Fibroblast of lung (primary cell): Measurements from ENCODE around the gene ICE1. TPM values are rescaled to one million over a fixed set of nuclear protein-coding genes. Genes with fewer than 3 reads are reported as not detected.

Experiments
- DNase-seq, 2 donors: peaks; one replicate each; pipeline versions ENCODE4 v3.0.0 to v3.0.0-alpha.2; 2010; ENCODE audit warnings: low read depth in 2 of 2
- H2AFZ ChIP-seq: 2 replicates; pipeline ENCODE4 v1.5.1; 2012; ENCODE audit warnings: low read length, control low read depth, inconsistent platforms
- H3K27ac ChIP-seq: 2 replicates; pipeline ENCODE4 v1.5.1; 2011; ENCODE audit warnings: low read length, control low read depth; ENCODE audit not compliant: insufficient read depth
- H3K27me3 ChIP-seq: 2 replicates; pipeline ENCODE4 v1.5.1; 2011; ENCODE audit warnings: mild to moderate bottlenecking, low read length; ENCODE audit not compliant: control insufficient read depth, insufficient read depth
- H3K36me3 ChIP-seq: 2 replicates; pipeline ENCODE4 v1.5.1; 2011; ENCODE audit warnings: low read length; ENCODE audit not compliant: control insufficient read depth, insufficient read depth
- H3K4me1 ChIP-seq: 2 replicates; pipeline ENCODE4 v1.5.1; 2011; ENCODE audit warnings: low read length; ENCODE audit not compliant: control insufficient read depth, insufficient read depth; ENCODE audit errors: extremely low read depth
- H3K4me2 ChIP-seq: 2 replicates; pipeline ENCODE4 v1.5.1; 2011; ENCODE audit warnings: low read length, control low read depth; ENCODE audit not compliant: insufficient read depth; ENCODE audit errors: extremely low read depth
- H3K4me3 ChIP-seq, 4 experiments: fragments of 200-600 bp in 1 of 4; sonication (generic) in 1 of 4; replicated peaks in 1 of 4; 2 replicates each; pipeline ENCODE4 v1.5.1; 2011 to 2016; ENCODE audit warnings: low read length in 4 of 4, low read depth in 3 of 4, mild to moderate bottlenecking in 3 of 4, control low read depth in 2 of 4, inconsistent platforms in 1 of 4, mixed read lengths in 1 of 4; ENCODE audit not compliant: insufficient read depth in 1 of 4; ENCODE audit errors: control extremely low read depth in 1 of 4
- H3K79me2 ChIP-seq: 2 replicates; pipeline ENCODE4 v1.5.1; 2012; ENCODE audit warnings: mild to moderate bottlenecking, low read length, inconsistent platforms; ENCODE audit not compliant: control insufficient read depth, insufficient read depth
- H3K9ac ChIP-seq: 2 replicates; pipeline ENCODE4 v1.5.1; 2011; ENCODE audit warnings: mild to moderate bottlenecking, low read length, control low read depth; ENCODE audit not compliant: insufficient read depth
- H3K9me3 ChIP-seq: 2 replicates; pipeline ENCODE4 v1.5.1; 2012; ENCODE audit warnings: low read depth, low read length; ENCODE audit not compliant: control insufficient read depth, insufficient read depth
- H4K20me1 ChIP-seq: 2 replicates; pipeline ENCODE4 v1.5.1; 2011; ENCODE audit warnings: low read length; ENCODE audit not compliant: control insufficient read depth, insufficient read depth; ENCODE audit errors: extremely low read depth
- CTCF ChIP-seq, 2 donors: IDR thresholded peaks in 1 of 2; conservative IDR thresholded peaks in 1 of 2; 1 replicate in 1 of 2; 2 replicates in 1 of 2; pipeline ENCODE4 v1.5.1; 2011 to 2012; ENCODE audit warnings: low read length in 2 of 2, control low read depth in 1 of 2, inconsistent platforms in 1 of 2, low read depth in 1 of 2, mild to moderate bottlenecking in 1 of 2
- EZH2 ChIP-seq: IDR thresholded peaks from 2 replicates; pipeline ENCODE4 v1.5.1; 2012; ENCODE audit warnings: low read length, control low read depth, mild to moderate bottlenecking; ENCODE audit errors: missing control alignments
- polyA plus RNA-seq, 2 donors: library from polyadenylated mRNA; depleted of rRNA in 1 of 2; stranded (reverse) in 1 of 2; unstranded in 1 of 2; fragments of >200 nt; gene quantifications; 2 replicates each; pipeline ENCODE4 v1.2.1, GENCODE V29; 2011 to 2012; ENCODE audit warnings: missing spikeins in 1 of 2
- total RNA-seq: library from RNA; depleted of rRNA; stranded (reverse); fragments of >200 nt; gene quantifications from 2 replicates; pipeline ENCODE4 v1.2.1, GENCODE V29; 2014

The ICE1 gene
- total and polyA plus RNA-seq, 2 donors (not counting 1 experiment from before 2014, with no cell fraction given): 17.6 to 24.4 TPM

GRCh38 chr5:5436203-5436760 lies 13.8 kb downstream of the ICE1 start:
- no peak overlapping the region for H3K9ac ChIP-seq
- no peaks in the 10 kb centered on the region for H3K4me1 ChIP-seq
- H3K79me2 ChIP-seq: peaks cover 33% of the 10 kb centered on the region
- H3K4me2 ChIP-seq: no peak overlapping the region
- DNase-seq: no peak
- H4K20me1 ChIP-seq: no peaks in the 10 kb centered on the region
- no peak overlapping the region for H2AFZ ChIP-seq
- no peak overlapping the region for H3K27ac ChIP-seq
- H3K27me3 ChIP-seq: no peaks in the 10 kb centered on the region
- peaks cover 2% of the 10 kb centered on the region for H3K36me3 ChIP-seq
- no peak overlapping the region for H3K4me3 ChIP-seq
- H3K9me3 ChIP-seq: no peaks in the 10 kb centered on the region
- TF ChIP-seq CTCF (conservative IDR thresholded peaks at IDR 0.05 in 1 of 2, IDR thresholded peaks at IDR 0.05 in 1 of 2; ENCODE audit: low read depth in 1 of 2, low read length in 2 of 2) (no peak), EZH2 (no peak)

- H3K4me1 ChIP-seq: no peaks in the 10 kb centered on the region
- H3K9ac ChIP-seq: no peak overlapping the region
- no peaks in the 10 kb centered on the region for H4K20me1 ChIP-seq
- H3K4me2 ChIP-seq: no peak overlapping the region
- no peaks in the 10 kb centered on the region for H3K27me3 ChIP-seq
- no peaks in the 10 kb centered on the region for H3K9me3 ChIP-seq
- no peak overlapping the region for H3K4me3 ChIP-seq
- TF ChIP-seq CTCF (conservative IDR thresholded peaks at IDR 0.05 in 1 of 2, IDR thresholded peaks at IDR 0.05 in 1 of 2; ENCODE audit: low read depth in 1 of 2, low read length in 2 of 2) (no peak), EZH2 (no peak)
- H2AFZ ChIP-seq: no peak overlapping the region
- H3K36me3 ChIP-seq: peaks cover 2% of the 10 kb centered on the region
- no peak for DNase-seq
- no peak overlapping the region for H3K27ac ChIP-seq
- peaks cover 25% of the 10 kb centered on the region for H3K79me2 ChIP-seq
These were observed 15.0 kb downstream of the ICE1 start for GRCh38 chr5:5437227-5438172.

DNA sequence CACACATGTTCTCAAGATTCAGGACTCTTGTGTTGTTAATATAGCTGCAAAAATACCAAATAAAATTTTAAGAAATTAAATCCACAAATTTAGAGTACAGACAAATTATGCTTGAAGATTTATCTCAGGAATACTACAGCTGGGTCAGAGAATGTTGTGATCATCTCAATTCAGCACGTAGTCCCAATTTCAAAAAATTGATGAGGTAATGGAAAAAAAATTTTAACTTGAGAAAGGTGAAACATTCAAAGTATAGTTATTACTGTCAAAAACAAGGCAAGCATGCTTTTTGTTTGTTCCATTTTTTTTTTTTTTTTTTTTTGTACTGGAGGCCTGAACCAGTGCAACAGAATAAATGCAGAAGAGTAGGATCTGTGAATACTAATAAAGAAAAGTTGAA lies 29.4 kb downstream of the ICE1 start:
- H3K4me1 ChIP-seq: no peaks in the 10 kb centered on the region
- H3K4me3 ChIP-seq: no peak overlapping the region
- H3K27ac ChIP-seq: no peak overlapping the region
- no peaks in the 10 kb centered on the region for H4K20me1 ChIP-seq
- no peak for DNase-seq
- no peak for TF ChIP-seq EZH2
- no peak for TF ChIP-seq CTCF (conservative IDR thresholded peaks at IDR 0.05 in 1 of 2, IDR thresholded peaks at IDR 0.05 in 1 of 2; ENCODE audit: low read depth in 1 of 2, low read length in 2 of 2)
- no peaks in the 10 kb centered on the region for H3K9me3 ChIP-seq
- no peak overlapping the region for H3K9ac ChIP-seq
- H3K27me3 ChIP-seq: no peaks in the 10 kb centered on the region
- no peak overlapping the region for H2AFZ ChIP-seq
- no peaks in the 10 kb centered on the region for H3K79me2 ChIP-seq
- H3K36me3 ChIP-seq: peaks cover 2% of the 10 kb centered on the region
- no peak overlapping the region for H3K4me2 ChIP-seq
